Left ventricle myocardium inferior (tissue), 1 donor: ENCODE results near the gene TSPAN8. TPM values are rescaled to one million over a fixed set of nuclear protein-coding genes. Genes with fewer than 3 reads are reported as not detected.
"Not testable (repeated sequence)": the region's sequence is repeated elsewhere in the genome, so short reads cannot be mapped to it uniquely, and the experiment has no call there.

Source experiments
- DNase-seq: peaks from one replicate; pipeline ENCODE4 v3.0.0-alpha.2; 2020
- H3K27ac ChIP-seq: fragments of 200-600 bp; replicated peaks from 2 replicates; pipeline ENCODE4 v1.8.0; 2021
- H3K27me3 ChIP-seq: fragments of 200-600 bp; 2 replicates; pipeline ENCODE4 v1.8.0; 2021; ENCODE audit warnings: low read depth
- H3K36me3 ChIP-seq: fragments of 200-600 bp; 2 replicates; pipeline ENCODE4 v1.8.0; 2021
- H3K4me1 ChIP-seq: fragments of 200-600 bp; 2 replicates; pipeline ENCODE4 v1.8.0; 2021
- H3K4me3 ChIP-seq: fragments of 200-600 bp; 2 replicates; pipeline ENCODE4 v1.8.0; 2021; ENCODE audit warnings: mild to moderate bottlenecking, moderate library complexity
- H3K9me3 ChIP-seq: fragments of 200-600 bp; replicated peaks from 2 replicates; pipeline ENCODE4 v1.8.0; 2021
- intact Hi-C: fragments of 100-400 bp; cut with micrococcal nuclease; formaldehyde crosslinking; loops from one replicate; pipeline ENCODE4 v1.11.0; 2022
- total RNA-seq: library from RNA; stranded (reverse); fragmentation: NEBNext Ultra II Directional; extraction: Animal tissue kit (Norgen Biotek cat#: 25700); gene quantifications from one replicate; pipeline ENCODE4 v1.2.1, GENCODE V29; 2021
- TF ChIP-seq, protein P1 (sequence below): fragments of 200-600 bp; IDR thresholded peaks from 2 replicates; pipeline ENCODE4 v1.8.0; 2021; ENCODE audit warnings: antibody characterized with exemption, mild to moderate bottlenecking, borderline replicate concordance
- donor health status: DM: no; HTN: yes; CAD: no; lungs with severe emphysema.

The TSPAN8 gene
- total RNA-seq, 1 donor from 2014 or later = 0.41 TPM

DNA sequence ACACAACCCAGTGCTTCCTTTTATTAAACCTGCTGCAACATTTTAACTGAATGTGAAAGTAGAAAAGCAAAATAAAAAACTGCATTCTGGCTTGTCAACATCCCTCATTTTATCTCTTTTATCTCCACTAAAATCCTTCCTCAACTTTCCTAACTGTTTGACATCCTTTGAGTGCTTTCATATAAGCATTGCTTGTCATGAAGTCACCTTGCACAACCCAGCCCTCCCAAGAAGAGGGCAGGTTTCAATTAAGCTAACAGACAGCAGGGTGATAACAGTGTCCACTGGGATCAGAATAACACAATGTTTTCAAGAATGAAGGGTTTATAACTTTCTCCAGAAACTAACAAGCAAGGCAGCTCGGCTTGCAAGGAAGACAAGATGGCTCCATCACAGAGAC, 16.3 kb upstream of the TSPAN8 start:
- Histone ChIP-seq H3K4me3 (no peak overlapping the region), H3K27ac (no peak overlapping the region), H3K27me3 (no peaks in the 10 kb centered on the region), H3K4me1 (no peaks in the 10 kb centered on the region), H3K36me3 (no peaks in the 10 kb centered on the region), H3K9me3 (no peaks in the 10 kb centered on the region)
- DNase-seq = no peak
- intact Hi-C loops = no loop called here
- TF ChIP-seq, protein P1, sequence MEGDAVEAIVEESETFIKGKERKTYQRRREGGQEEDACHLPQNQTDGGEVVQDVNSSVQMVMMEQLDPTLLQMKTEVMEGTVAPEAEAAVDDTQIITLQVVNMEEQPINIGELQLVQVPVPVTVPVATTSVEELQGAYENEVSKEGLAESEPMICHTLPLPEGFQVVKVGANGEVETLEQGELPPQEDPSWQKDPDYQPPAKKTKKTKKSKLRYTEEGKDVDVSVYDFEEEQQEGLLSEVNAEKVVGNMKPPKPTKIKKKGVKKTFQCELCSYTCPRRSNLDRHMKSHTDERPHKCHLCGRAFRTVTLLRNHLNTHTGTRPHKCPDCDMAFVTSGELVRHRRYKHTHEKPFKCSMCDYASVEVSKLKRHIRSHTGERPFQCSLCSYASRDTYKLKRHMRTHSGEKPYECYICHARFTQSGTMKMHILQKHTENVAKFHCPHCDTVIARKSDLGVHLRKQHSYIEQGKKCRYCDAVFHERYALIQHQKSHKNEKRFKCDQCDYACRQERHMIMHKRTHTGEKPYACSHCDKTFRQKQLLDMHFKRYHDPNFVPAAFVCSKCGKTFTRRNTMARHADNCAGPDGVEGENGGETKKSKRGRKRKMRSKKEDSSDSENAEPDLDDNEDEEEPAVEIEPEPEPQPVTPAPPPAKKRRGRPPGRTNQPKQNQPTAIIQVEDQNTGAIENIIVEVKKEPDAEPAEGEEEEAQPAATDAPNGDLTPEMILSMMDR = no peak

DNA sequence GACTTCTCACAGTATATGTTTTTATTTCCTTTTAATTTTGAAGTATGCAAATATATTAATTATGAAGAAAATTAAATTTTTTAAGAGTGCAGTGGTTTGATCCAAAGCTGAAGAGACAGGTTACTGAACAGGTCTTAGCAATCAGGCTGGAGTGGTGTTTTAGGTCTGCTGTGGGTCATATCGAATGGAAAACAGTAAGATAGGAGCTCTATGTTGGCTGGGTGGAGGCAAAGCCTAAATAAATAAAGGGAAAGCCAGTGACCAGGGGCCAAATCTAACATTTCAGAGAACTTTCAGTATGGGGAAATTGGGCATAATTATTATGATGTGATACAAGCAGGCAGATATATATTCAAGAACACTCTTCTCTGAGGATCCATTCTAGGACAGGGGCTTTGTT, 12.7 kb upstream of the TSPAN8 start:
- H3K4me3 ChIP-seq = no peak overlapping the region
- H3K27ac ChIP-seq = no peak overlapping the region
- no peaks in the 10 kb centered on the region for H3K4me1 ChIP-seq
- H3K9me3 ChIP-seq = peaks cover 15% of the 10 kb centered on the region
- H3K27me3 ChIP-seq = no peaks in the 10 kb centered on the region
- intact Hi-C loops = no loop called here
- no peaks in the 10 kb centered on the region for H3K36me3 ChIP-seq
- TF ChIP-seq, protein P1 = no peak
- no peak for DNase-seq

DNA sequence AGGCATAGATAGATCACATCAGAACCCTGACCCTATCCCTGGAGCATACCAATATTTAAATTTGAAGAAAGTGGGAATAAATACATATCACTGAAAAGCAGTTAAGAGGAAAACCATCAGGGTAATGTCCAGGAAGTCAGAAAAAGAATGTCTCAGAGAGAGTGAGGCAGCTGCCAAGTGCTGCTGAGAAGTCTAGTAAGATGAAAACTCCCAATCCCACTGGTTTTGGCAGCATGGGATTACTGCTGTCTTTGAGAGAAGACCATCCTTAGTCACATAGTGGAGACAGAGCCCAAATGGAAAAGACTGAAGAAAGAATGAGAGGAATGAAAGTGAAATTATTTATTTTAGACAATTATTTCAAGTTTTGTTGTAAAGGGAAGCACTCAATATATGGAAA, 11.5 kb upstream of the TSPAN8 start:
- Histone ChIP-seq H3K4me3 (no peak overlapping the region), H3K27ac (no peak overlapping the region), H3K9me3 (peaks cover 15% of the 10 kb centered on the region), H3K4me1 (no peaks in the 10 kb centered on the region), H3K27me3 (no peaks in the 10 kb centered on the region), H3K36me3 (no peaks in the 10 kb centered on the region)
- TF ChIP-seq, protein P1 = no peak
- no peak for DNase-seq
- intact Hi-C loops = no loop called here

DNA sequence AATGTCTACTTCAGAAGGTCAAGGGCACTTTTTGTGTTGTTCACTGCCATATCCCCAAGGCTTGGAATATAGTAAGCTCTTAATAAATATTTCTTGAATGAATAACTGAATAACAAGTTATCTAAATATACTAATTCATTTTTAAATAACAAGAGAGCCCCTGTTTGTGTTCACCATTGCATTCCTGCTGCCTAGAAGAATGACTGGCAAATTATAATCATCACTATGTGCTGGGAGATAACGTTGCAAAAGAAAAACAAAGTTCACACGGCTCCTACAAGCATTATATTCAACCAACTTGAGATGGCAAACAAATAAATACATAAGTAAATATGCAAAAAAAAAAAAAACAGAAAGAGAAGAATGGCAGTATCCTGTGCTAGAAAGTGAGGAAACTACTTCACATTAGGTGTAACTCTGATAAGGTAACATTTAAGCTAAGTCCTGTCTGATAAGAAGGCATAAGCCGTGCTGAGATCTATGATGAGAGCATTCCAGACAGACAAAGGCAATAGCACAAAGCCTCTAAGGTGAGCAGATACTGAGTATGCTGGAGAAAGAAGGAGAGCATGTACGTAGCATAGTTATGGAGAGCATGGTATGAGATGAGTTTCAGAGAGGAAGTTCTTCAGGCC, 9.2 kb upstream of the TSPAN8 start:
- no peak overlapping the region for H3K27ac ChIP-seq
- no peak for DNase-seq
- H3K27me3 ChIP-seq = no peaks in the 10 kb centered on the region
- H3K36me3 ChIP-seq = no peaks in the 10 kb centered on the region
- no peak overlapping the region for H3K4me3 ChIP-seq
- no peaks in the 10 kb centered on the region for H3K4me1 ChIP-seq
- peaks cover 15% of the 10 kb centered on the region for H3K9me3 ChIP-seq
- TF ChIP-seq, protein P1 = no peak
- intact Hi-C loops = no loop called here

DNA sequence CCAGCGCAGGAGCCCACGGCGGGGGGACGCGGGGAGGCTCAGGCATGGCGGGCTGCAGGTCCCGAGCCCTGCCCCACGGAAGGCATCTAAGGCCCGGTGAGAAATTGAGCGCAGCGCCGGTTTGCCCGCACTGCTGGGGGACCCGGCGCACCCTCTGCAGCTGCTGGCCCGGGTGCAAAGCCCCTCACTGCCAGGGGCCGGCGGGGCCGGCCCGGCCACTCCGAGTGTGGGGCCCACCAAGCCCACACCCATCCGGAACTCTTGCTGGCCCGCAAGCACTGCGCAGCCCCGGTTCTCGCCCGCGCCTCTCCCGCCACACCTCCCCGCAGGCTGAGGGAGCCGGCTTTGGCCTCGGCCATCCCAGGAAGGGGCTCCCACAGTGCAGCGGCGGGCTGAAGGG, 8.5 kb upstream of the TSPAN8 start:
- Histone ChIP-seq H3K27me3 (no peaks in the 10 kb centered on the region), H3K9me3 (peaks cover 15% of the 10 kb centered on the region), H3K4me3 (no peak overlapping the region), H3K4me1 (no peaks in the 10 kb centered on the region), H3K36me3 (no peaks in the 10 kb centered on the region), H3K27ac (no peak overlapping the region)
- intact Hi-C loops = no loop called here
- DNase-seq = no peak
- TF ChIP-seq, protein P1 = no peak

DNA sequence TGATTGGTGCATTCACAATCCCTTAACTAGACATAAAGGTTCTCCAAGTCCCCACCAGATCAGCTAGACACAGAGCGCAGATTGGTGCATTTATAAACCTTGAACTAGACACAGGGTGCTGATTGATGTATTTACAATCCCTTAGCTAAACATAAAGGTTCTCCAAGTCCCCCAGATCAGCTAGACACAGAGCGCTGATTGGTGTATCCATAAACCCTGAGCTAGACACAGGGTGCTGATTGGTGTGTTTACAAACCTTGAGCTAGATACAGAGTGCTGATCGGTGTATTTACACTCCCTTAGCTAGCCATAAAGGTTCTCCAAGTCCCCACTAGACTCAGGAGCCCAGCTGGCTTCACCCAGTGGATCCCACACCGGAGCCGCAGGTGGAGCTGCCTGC, 8.0 kb upstream of the TSPAN8 start:
- DNase-seq, H3K4me3 ChIP-seq, H3K27me3 ChIP-seq, H3K36me3 ChIP-seq, H3K27ac ChIP-seq, intact Hi-C loops, H3K4me1 ChIP-seq: not testable (repeated sequence)
- H3K9me3 ChIP-seq = peaks cover 15% of the 10 kb centered on the region
